Thymus (tissue), 11 donors: Measurements from ENCODE around the gene PISD. TPM values are rescaled to one million over a fixed set of nuclear protein-coding genes. Genes with fewer than 3 reads are reported as not detected.

ENCODE experiments used
- DNase-seq, 9 donors: peaks; one replicate each; pipeline ENCODE4 v3.0.0-alpha.2; 2013; ENCODE audit warnings: low spot score in 9 of 9, low read depth in 6 of 9, missing footprints in 1 of 9
- H3K27ac ChIP-seq, 2 donors: one replicate each; pipeline ENCODE4 v1.5.1; 2013; ENCODE audit warnings: control low read depth in 1 of 2, low read depth in 1 of 2, low read length in 1 of 2, mild to moderate bottlenecking in 1 of 2, moderate library complexity in 1 of 2
- H3K27me3 ChIP-seq, 2 donors: one replicate each; pipeline ENCODE4 v1.5.1; 2013; ENCODE audit warnings: low read length in 1 of 2; ENCODE audit not compliant: control insufficient read depth in 2 of 2, insufficient read depth in 1 of 2
- H3K36me3 ChIP-seq, 2 donors: one replicate each; pipeline ENCODE4 v1.5.1; 2013; ENCODE audit warnings: low read length in 1 of 2, mild to moderate bottlenecking in 1 of 2, moderate library complexity in 1 of 2; ENCODE audit not compliant: control insufficient read depth in 2 of 2, insufficient read depth in 2 of 2
- H3K4me1 ChIP-seq, 2 donors: one replicate each; pipeline ENCODE4 v1.5.1; 2013; ENCODE audit warnings: low read length in 2 of 2; ENCODE audit not compliant: control insufficient read depth in 2 of 2, insufficient read depth in 2 of 2
- H3K4me3 ChIP-seq, 2 donors: one replicate each; pipeline ENCODE4 v1.5.1; 2013; ENCODE audit warnings: low read length in 2 of 2, control low read depth in 1 of 2, mild to moderate bottlenecking in 1 of 2
- H3K9me3 ChIP-seq, 2 donors: one replicate each; pipeline ENCODE4 v1.5.1; 2013; ENCODE audit warnings: low read length in 1 of 2, mild to moderate bottlenecking in 1 of 2; ENCODE audit not compliant: control insufficient read depth in 2 of 2, insufficient read depth in 1 of 2
- WGBS: extraction: QIAGEN DNeasy Blood & Tissue Kit; methylation state at CpG from one replicate; pipeline ENCODE4 v1.1.7; 2013; 5-methylcytosine and 5-hydroxymethylcytosine counted together
- polyA plus RNA-seq: library from polyadenylated mRNA; stranded (reverse); fragments of 200-250 nt; gene quantifications from one replicate; pipeline ENCODE4 v1.2.3, GENCODE V29; 2013
- total RNA-seq: library from RNA; stranded (reverse); fragments of 120-200 nt; gene quantifications from one replicate; pipeline ENCODE4 v1.2.4, GENCODE V29; 2013
- donor health status: healthy.

Gene PISD
- total and polyA plus RNA-seq, 2 donors = 18.3 to 31.8 TPM

DNA sequence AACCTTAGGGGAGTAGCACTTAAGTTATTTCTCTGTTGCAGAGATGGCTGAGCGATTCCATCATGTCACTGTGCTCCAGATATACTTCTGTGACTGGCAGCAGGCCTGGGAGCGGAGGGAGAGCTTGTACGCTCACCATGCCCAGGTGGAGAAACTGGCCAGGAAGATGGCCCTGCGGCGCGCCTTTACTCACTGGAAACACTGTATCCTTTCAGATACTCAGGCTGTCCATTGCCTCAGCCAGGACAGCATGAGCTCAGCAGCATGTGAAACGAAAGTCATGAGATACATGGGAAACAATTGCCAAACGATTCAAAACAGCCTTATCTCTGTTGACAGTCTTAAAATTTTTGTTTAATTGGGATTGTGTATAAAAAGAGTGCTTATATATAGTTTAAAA, 86.8 kb downstream of the PISD start:
- Histone ChIP-seq H3K27ac (no peak overlapping the region), H3K36me3 (peaks cover 53 to 54% of the 10 kb centered on the region in 2 donors), H3K4me1 (no peaks in the 10 kb centered on the region), H3K4me3 (no peak overlapping the region), H3K27me3 (no peaks in the 10 kb centered on the region), H3K9me3 (no peaks in the 10 kb centered on the region)
- 98% methylated on average over 8 of the region's 8 CpGs for WGBS
- DNase-seq = no peak

GRCh38 chr22:31574055-31574670, 87.9 kb downstream of the PISD start:
- H3K27ac ChIP-seq = no peak overlapping the region
- no peaks in the 10 kb centered on the region for H3K27me3 ChIP-seq
- H3K4me3 ChIP-seq = no peak overlapping the region
- no peaks in the 10 kb centered on the region for H3K4me1 ChIP-seq
- no peaks in the 10 kb centered on the region for H3K9me3 ChIP-seq
- WGBS = 97% methylated on average over 3 of the region's 3 CpGs
- peaks cover 46 to 50% of the 10 kb centered on the region in 2 donors for H3K36me3 ChIP-seq
- DNase-seq = no peak

DNA sequence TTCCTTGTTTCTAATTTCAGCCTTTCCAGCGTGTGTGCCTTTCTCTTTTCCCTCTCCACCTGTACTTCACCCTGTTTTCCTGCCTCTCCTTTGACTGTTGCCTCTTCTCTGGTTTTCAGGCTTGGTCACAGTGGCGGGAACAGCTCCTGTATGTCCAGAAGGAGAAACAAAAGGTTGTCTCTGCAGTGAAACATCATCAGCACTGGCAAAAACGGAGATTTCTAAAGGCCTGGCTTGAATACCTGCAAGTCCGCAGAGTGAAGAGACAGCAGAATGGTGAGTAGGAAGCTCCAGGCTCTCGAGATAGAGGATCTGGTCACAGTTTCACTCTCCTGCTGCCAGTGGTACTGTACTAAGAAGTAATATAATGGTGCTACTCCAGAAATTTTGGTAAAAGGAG, 89.1 kb downstream of the PISD start:
- H3K27me3 ChIP-seq = no peaks in the 10 kb centered on the region
- WGBS = 95% methylated on average over 5 of the region's 5 CpGs
- no peak overlapping the region for H3K27ac ChIP-seq
- H3K9me3 ChIP-seq = no peaks in the 10 kb centered on the region
- H3K4me3 ChIP-seq = no peak overlapping the region
- H3K4me1 ChIP-seq = no peaks in the 10 kb centered on the region
- no peak for DNase-seq
- peaks cover 36 to 39% of the 10 kb centered on the region in 2 donors for H3K36me3 ChIP-seq

- Histone ChIP-seq H3K4me3 (no peak overlapping the region), H3K36me3 (peaks cover 30 to 32% of the 10 kb centered on the region in 2 donors), H3K4me1 (no peaks in the 10 kb centered on the region), H3K27ac (no peak overlapping the region), H3K27me3 (no peaks in the 10 kb centered on the region), H3K9me3 (no peaks in the 10 kb centered on the region)
- 94% methylated on average over 1 of the region's 1 CpG for WGBS
- DNase-seq = no peak
Measured at GRCh38 chr22:31569126-31569525, 92.9 kb downstream of the PISD start.

Other genes with a start within 250 kb of the PISD start
- 12.3 TPM for gene EIF4ENIF1, start 172.4 kb downstream of the PISD start, total RNA-seq
- 12.1 TPM for gene EIF4ENIF1, start 172.4 kb downstream of the PISD start, polyA plus RNA-seq
- gene SFI1, start 165.7 kb downstream of the PISD start, total RNA-seq = 21.6 TPM
- 116 TPM for gene SFI1, start 165.7 kb downstream of the PISD start, polyA plus RNA-seq
- 10.7 TPM for gene PRR14L, start 87.9 kb upstream of the PISD start, total RNA-seq
- gene PRR14L, start 87.9 kb upstream of the PISD start, polyA plus RNA-seq = 10.1 TPM
- 10.5 TPM for gene DEPDC5, start 91.8 kb upstream of the PISD start, total RNA-seq
- 9.2 TPM for gene DEPDC5, start 91.8 kb upstream of the PISD start, polyA plus RNA-seq